HuH-7 (cell line): ENCODE data around the gene RGS5.
"Not testable (repeated sequence)": the region's sequence is repeated elsewhere in the genome, so short reads cannot be mapped to it uniquely, and the experiment has no call there.

Source experiments
- DNase-seq: peaks from one replicate; pipeline ENCODE4 v3.0.0; 2011; ENCODE audit warnings: low spot score

RGS5 gene, protein sequence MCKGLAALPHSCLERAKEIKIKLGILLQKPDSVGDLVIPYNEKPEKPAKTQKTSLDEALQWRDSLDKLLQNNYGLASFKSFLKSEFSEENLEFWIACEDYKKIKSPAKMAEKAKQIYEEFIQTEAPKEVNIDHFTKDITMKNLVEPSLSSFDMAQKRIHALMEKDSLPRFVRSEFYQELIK

GRCh38 chr1:163202833-163203451, at the start of gene RGS5:
RGS5 (minus strand) TSS chr1:163202916; CDS start chr1:163202835, 81 bp downstream.
- peak; percentile 2 for DNase-seq

DNA sequence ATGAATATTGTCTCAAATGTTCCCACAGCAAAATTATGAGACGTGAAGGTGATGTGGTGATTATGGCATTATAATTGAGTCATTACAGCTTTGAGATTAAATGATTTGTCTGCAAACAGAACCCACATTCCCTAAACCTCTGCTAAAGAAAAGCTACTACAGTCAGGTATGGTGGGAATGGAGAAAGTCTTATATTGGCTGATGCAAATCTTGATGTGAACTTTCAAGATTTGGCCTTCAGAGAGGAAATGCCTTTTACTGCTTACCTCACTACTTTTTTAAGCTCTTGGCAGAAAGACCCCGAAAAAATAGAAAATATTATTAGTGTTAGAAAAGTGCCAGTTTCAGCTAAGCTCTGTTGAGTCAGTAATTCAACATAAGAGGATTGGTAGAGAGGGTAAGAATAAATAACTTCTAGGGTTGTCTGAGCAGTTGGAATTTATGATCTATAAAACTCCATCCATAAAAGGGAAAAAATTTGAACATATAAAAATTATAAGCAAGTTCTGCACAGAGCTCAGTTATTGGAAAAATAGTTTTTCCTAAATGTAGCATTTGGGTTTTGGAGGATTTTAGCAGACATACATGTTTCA, 47.8 kb upstream of the RGS5 start:
- DNase-seq = no peak

DNA sequence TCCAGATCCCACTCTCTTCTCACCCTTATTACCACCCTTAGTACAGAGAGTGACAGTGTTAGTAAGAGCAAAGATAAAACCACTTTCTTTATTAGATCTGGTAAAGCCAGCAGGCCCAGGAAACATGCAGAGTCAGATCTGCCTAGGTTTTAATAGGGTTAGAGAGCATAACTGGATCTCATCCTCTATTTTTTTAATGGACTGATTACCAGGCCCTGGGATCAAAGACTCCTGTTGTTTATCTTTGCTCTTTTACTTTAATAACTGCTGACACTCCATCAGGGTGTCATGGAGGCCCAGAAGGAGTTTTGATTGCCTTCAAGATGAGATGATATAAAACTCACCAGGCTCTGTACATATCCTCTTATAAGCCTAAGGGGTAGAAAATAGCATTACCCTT, 45.3 kb upstream of the RGS5 start:
- DNase-seq = no peak

- DNase-seq = not testable (repeated sequence)
Measured at GRCh38 chr1:163244648-163245047, 41.9 kb upstream of the RGS5 start.

DNA sequence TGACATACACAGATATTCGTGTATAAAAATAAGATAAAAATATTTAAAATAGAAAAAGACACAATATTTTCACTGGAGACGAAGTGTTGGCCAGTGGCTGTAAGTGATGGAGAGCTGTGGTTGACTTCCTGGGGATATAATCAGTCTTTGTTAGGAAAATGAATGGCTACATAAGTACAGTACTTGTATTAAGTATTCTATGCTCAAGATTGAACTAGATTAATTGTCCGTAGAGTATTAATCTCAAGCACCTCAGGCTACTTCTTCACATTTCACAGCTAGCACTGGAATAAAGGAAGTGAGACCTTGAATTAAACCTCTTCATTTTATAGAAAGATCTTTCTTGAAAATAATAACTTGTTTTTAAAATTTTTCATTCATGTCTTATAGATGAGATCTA, 39.0 kb upstream of the RGS5 start:
- no peak for DNase-seq

DNA sequence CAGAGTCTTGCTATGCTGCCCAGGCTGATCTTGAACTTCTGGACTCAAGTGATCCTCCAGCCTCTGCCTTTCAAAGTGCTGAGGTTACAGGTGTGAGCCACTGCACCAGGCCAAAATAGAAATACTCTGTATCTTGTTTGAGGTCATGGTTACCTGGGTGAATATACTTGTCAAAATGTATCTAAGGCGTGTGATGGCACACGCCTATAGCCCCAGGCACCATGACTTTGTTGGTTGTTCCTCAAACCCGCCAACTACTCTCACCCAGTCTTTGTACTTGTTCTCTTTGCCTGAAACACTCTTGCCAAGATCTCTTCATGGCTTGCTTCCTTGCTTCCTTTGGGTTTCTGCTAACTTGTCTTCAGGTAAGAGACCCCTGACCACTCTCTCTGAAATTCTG, 38.0 kb upstream of the RGS5 start:
- no peak for DNase-seq

DNA sequence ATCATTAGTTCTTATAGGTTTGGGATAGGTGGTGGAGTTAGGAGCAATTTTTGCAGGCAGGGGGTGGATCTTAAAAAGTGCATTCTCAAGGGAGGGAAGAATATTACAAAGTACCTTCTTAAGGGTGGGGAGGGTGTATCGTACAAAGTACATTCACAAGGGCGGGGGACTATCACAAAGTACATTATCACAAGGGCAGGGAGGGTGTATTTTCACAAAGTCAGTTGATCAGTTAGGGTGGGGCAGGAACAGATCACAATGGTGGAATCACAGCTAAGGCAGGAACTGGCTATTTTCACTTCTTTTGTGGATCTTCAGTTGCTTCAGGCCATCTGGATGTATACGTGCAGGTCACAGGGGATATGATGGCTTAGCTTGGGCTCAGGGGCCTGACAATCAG, 30.9 kb upstream of the RGS5 start:
- not testable (repeated sequence) for DNase-seq

DNA sequence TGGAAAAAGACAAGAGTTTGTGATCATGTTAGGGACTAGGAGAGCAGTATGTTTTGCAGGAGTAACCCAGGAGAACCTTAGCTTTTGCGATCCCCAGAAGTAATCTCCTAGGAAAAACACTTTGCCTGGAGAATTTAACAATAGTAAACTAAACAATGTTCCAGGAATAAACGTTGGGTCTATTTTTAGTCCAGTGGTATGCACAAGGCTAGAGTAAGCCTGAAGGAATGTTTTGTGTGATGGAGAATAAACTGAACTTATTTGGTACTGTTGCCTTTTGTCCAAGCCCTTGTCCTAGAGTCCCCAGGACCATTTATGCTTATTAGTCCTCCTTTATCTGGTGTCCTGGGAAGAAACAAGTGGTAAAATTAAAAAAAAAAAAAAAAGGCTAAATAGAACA, 28.7 kb upstream of the RGS5 start:
- no peak for DNase-seq

DNA sequence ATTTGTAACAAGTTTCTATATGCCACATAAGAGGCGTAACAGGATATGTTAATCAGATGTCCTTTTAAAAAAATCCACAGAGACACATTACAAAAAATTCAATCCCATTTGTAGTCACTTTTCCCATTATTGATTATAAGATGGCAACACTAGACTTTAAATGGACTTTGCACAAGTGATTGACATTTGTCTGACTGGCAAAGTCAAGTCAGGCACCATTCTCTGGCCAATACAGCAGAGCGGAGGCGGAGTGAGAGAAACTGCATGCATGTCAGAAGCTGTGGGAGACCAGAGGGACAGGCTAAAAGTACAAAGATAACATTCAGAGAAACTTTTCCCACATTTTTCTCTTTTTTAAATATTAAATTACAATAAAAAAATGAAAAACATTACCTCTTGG, 28.1 kb upstream of the RGS5 start:
- no peak for DNase-seq

DNA sequence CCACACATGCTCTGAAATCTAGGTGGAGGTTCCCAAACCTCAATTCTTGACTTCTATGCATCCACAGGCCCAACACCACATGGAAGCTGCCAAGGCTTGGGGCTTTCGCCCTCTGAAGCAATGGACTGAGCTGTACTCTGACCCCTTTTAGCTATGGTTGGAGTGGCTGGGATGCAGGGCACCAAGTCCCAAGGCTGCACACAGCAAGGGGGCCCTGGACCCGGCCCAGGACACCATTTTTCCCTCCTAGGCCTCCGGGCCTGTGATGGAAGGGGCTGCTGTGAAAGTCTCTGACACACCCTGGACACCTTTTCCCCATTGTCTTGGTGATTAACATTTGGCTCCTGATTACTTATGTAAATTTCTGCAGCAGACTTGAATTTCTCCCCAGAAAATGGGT, 25.6 kb upstream of the RGS5 start:
- not testable (repeated sequence) for DNase-seq

DNA sequence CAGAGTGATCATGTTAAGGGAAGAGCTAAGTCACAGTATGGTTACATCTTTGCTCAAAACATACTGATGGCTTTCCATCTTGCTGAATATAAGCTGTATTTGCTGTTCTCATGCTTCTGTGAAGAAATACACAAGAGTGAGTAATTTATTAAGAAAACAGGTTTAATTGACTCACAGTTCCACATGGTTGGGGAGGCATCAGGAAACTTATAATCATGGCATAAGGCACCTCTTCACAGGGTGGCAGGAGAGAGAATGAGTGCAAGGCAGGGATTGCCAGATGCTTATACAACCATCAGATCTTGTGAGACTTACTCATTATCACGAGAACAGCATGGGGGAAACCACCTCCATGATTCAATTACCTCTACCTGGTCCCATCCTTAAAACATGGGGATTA, 24.4 kb upstream of the RGS5 start:
- no peak for DNase-seq

GRCh38 chr1:163213626-163214025, 10.9 kb upstream of the RGS5 start:
- DNase-seq = no peak

- DNase-seq = no peak
Measured at GRCh38 chr1:163211667-163212066, 9.0 kb upstream of the RGS5 start.

DNA sequence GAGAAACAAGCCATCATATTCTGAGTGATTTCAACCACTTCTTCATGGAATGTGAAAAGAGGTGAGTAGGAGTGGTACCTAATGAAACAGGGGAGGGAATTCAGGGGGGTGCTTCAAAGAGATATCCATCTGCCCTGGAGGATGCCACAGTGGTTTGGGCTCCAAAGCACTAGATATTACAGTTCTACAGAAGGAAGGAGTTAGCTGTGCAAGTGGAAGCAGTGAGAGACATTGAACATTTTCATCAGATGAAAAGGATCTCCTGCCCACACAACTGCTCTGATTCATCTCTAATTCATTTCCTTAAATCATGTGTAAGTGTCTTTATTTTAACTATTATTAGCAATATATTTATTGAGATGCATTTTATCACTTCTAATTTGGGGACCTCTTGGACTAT, 2.8 kb upstream of the RGS5 start:
- no peak for DNase-seq

DNA sequence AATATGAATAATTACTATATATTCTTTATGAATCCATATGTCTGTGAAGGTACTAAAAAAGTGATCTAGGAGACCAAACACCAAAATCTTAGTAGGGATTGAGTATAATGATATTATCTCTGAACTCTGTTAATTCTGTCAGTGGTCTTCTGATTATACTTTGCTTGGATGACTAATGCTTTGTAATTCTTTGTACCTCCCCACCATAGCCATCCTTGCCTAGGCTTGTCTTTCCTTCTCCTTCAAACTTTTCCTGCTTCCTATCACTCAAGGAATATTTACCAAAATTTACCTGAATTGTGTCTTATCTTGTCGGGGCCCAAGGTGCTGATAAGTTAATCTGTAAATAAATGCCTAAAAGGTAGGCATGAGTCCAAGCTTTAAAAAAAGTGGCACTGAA, 845 bp upstream of the RGS5 start:
- DNase-seq = no peak

- DNase-seq = no peak
Measured at GRCh38 chr1:163201906-163202305, 810 bp downstream of the RGS5 start.

DNA sequence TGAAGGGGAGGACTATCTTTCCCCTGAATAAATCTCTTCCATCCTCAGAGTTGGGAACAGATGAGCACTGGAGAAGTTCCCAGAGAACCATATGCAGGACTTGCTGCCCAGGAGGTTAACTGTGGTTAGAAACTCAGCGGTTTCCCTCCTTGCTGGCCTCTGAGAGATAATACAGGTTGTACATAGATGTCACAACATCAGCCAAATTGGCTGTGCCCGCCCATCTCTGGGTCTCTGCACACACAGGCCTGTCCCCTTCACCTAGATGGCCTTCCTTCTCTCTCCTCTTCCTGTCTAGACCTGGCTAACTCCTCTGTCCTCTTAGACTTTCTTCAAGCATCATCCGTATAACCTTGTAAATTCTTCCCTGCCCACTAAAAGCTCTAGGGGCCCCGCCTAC, 5.7 kb downstream of the RGS5 start:
- no peak for DNase-seq

DNA sequence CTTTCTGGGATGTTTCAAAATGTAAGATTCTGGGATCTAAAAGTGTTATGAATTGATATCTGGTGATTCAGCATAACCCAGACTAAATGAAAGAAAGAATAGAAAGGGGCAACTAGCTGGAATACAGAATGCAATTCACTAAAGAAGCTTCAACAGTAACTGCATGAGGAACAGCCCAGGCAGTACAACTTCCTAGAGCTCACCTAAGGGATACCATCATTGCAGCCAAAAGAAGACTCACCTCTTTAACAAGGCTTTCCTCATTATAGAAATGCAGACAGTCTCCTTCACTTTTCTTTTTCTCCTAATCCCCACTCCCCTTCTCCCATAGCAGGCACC, 6.3 kb downstream of the RGS5 start:
- DNase-seq = no peak

- DNase-seq = no peak
Measured at GRCh38 chr1:163195728-163196448, 6.8 kb downstream of the RGS5 start.

DNA sequence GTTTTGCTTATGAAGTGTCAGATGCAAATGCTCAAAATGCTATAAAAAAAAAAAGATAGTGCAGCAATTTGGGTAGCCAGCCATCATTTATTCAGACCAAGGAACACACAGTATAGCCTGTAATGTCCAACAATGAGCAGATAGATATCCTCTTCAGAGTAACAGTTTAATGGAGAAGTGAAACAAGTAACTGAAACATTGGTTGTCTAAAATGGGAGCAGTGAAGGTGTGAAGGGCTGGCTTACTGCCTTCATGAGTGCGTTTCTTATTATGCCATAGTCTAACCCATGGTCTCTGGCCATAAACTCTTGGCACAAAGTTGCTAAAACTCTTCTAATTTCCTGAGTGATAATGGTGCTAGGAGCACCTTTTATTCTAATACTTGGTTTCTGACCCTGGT, 11.4 kb downstream of the RGS5 start:
- DNase-seq = no peak

DNA sequence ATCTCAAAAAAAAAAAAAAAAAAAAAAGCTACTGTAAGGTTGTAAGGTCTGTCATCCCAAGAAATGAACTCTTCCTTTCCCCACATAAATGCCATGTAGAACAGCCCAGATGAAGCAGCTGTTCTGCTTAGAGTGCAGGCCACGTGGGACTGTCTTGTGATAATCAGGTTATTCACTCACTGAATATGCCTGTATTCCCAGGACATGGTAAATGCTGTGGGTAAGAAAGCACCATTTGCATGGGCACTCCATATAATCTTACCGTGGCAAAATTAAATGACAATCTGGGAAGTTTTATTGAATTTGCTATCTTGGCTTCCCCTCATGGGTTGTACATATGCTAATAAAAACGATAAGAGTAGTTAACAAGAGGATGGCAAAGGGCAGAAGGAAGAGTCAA, 13.8 kb downstream of the RGS5 start:
- no peak for DNase-seq

DNA sequence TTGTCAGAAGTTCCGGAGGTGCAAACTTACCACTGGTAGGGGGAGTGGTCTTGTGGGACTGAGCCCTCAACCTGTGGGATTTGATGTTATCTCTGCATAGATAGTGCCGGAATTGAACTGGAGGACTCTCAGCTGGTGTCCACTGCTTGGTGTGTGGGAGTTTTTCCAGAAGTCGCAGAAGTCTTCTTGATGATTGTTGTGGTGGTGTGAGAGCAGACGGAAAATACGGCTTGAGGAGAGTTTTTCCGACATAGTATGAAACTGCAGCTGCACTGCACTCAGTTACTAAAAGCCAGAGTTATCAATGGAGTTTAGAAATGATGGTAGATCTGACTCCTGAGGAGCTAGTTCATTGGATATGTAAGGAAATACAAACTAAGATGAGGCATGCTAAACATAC, 14.9 kb downstream of the RGS5 start:
- DNase-seq = no peak

DNA sequence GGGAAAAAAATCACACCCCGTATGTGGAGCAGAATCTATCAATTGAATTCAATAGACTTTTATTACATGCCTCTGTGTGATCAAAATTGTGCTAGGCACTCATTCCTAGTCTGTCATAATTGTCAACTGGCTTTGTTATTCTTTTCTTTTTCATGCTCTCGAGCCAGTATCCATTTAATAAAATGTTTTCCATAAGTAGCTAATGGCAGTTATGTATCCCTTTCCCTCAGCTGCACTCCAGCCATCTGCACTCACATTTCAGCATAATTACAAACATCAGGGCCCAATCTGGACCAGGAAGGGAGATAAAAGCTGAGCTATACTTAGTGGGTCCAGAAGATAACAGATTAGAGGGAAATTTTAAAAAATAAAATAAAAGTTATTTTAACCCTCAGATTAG, 15.9 kb downstream of the RGS5 start:
- DNase-seq = no peak
